H1 (cell line): ENCODE data around the gene NDUFB11.

Experiments used
- ATF2 ChIP-seq: IDR thresholded peaks from 2 replicates; pipeline ENCODE4 v1.6.1; 2012; ENCODE audit warnings: low read length, inconsistent platforms
- CHD2 ChIP-seq: IDR thresholded peaks from 2 replicates; pipeline ENCODE4 v1.6.1; 2012; ENCODE audit warnings: low read length, improper control_type of control experiment
- CTCF ChIP-seq, 3 experiments: IDR thresholded peaks; 1 replicate in 2 of 3; 2 replicates in 1 of 3; pipeline versions ENCODE4 v1.5.1 to v1.6.1; 2011; ENCODE audit warnings: low read length in 3 of 3, mild to moderate bottlenecking in 3 of 3, inconsistent platforms in 2 of 3, low read depth in 1 of 3, moderate library complexity in 1 of 3; ENCODE audit not compliant: insufficient read depth in 1 of 3; ENCODE audit errors: control extremely low read depth in 1 of 3
- EP300 ChIP-seq, 2 experiments: IDR thresholded peaks; 1 replicate in 1 of 2; 2 replicates in 1 of 2; pipeline ENCODE4 v1.6.1; 2011 to 2012; ENCODE audit warnings: low read depth in 2 of 2, low read length in 2 of 2, mild to moderate bottlenecking in 2 of 2, borderline replicate concordance in 1 of 2, inconsistent platforms in 1 of 2, moderate library complexity in 1 of 2
- JUN ChIP-seq: IDR thresholded peaks from 2 replicates; pipeline ENCODE4 v1.6.1; 2011; ENCODE audit warnings: low read depth, mild to moderate bottlenecking, improper control_type of control experiment, low read length
- KDM1A ChIP-seq: fragments of 200-600, 300-600 bp; sonication (generic); IDR thresholded peaks from 2 replicates; pipeline ENCODE4 v1.7.1; 2016; ENCODE audit warnings: mild to moderate bottlenecking, low read length, borderline replicate concordance
- MAX ChIP-seq: IDR thresholded peaks from 2 replicates; pipeline ENCODE4 v1.6.1; 2012; ENCODE audit warnings: inconsistent platforms
- POLR2A ChIP-seq, 2 experiments: IDR thresholded peaks; 1 replicate in 1 of 2; 2 replicates in 1 of 2; pipeline ENCODE4 v1.6.1; 2011; ENCODE audit warnings: low read depth in 2 of 2, low read length in 2 of 2, mild to moderate bottlenecking in 2 of 2; ENCODE audit errors: control extremely low read depth in 1 of 2
- RAD21 ChIP-seq, 2 experiments: IDR thresholded peaks in 1 of 2; conservative IDR thresholded peaks in 1 of 2; 2 replicates each; pipeline ENCODE4 v1.6.1; 2011; ENCODE audit warnings: low read depth in 2 of 2, low read length in 2 of 2, improper control_type of control experiment in 1 of 2, inconsistent platforms in 1 of 2, mild to moderate bottlenecking in 1 of 2, moderate library complexity in 1 of 2
- SUZ12 ChIP-seq: fragments of 200-600 bp; sonication (generic); IDR thresholded peaks from 2 replicates; pipeline ENCODE4 v1.6.1; 2012; ENCODE audit warnings: mild to moderate bottlenecking, inconsistent platforms, low read length, moderate library complexity, mixed read lengths
- USF2 ChIP-seq: IDR thresholded peaks from 2 replicates; pipeline ENCODE4 v1.6.1; 2011; ENCODE audit warnings: low read length, improper control_type of control experiment

GRCh38 chrX:47178337-47178736 is 33.8 kb upstream of the NDUFB11 start:
- TF ChIP-seq SUZ12 (no peak), POLR2A (IDR thresholded peaks at IDR 0.05; ENCODE audit: control extremely low read depth in 1 of 2, low read depth in 2 of 2, low read length in 2 of 2) (no peak), CHD2 (no peak), ATF2 (no peak), CTCF (IDR thresholded peaks at IDR 0.05; ENCODE audit: control extremely low read depth in 1 of 3, insufficient read depth in 1 of 3, low read depth in 1 of 3, low read length in 3 of 3) (no peak), RAD21 (IDR thresholded peaks at IDR 0.05 in 1 of 2, conservative IDR thresholded peaks at IDR 0.05 in 1 of 2; ENCODE audit: low read depth in 2 of 2, low read length in 2 of 2) (no peak), EP300 (IDR thresholded peaks at IDR 0.05; ENCODE audit: borderline replicate concordance in 1 of 2, low read depth in 2 of 2, low read length in 2 of 2) (no peak), JUN (no peak), USF2 (no peak), KDM1A (no peak), MAX (no peak)
